HepG2 (cell line): Measurements from ENCODE around the gene CMTM4. TPM values are rescaled to one million over a fixed set of nuclear protein-coding genes. Genes with fewer than 3 reads are reported as not detected.

Experiments used
- AHR ChIP-seq: IDR thresholded peaks from 2 replicates; pipeline ENCODE4 v1.6.1; 2018; ENCODE audit warnings: missing genetic modification reagents, missing compliant biosample characterization
- ATF1 ChIP-seq: IDR thresholded peaks from 2 replicates; pipeline ENCODE4 v1.6.1; 2016; ENCODE audit warnings: mild to moderate bottlenecking, control low read depth
- SKI ChIP-seq: fragments of 450-650 bp; IDR thresholded peaks from one replicate; pipeline ENCODE4 v1.6.1; 2018; ENCODE audit warnings: mild to moderate bottlenecking; ENCODE audit not compliant: partially characterized antibody
- SNAPC4 ChIP-seq: sonication (generic); formaldehyde crosslinking; IDR thresholded peaks from 2 replicates; pipeline ENCODE4 v1.4.0; 2020; ENCODE audit warnings: mild to moderate bottlenecking, missing genetic modification reagents
- TOE1 ChIP-seq: sonication (generic); formaldehyde crosslinking; IDR thresholded peaks from 2 replicates; pipeline ENCODE4 v1.4.0; 2020; ENCODE audit warnings: mild to moderate bottlenecking, missing genetic modification reagents
- ZFP36L1 ChIP-seq: sonication (generic); formaldehyde crosslinking; IDR thresholded peaks from 2 replicates; pipeline ENCODE4 v1.8.0; 2022; ENCODE audit warnings: mild to moderate bottlenecking, missing genetic modification reagents, moderate library complexity
- ZNF142 ChIP-seq: sonication (generic); formaldehyde crosslinking; IDR thresholded peaks from 2 replicates; pipeline ENCODE4 v1.4.0; 2020; ENCODE audit warnings: missing genetic modification reagents
- ZNF235 ChIP-seq: sonication (generic); formaldehyde crosslinking; IDR thresholded peaks from 2 replicates; pipeline ENCODE4 v1.8.1; 2023; ENCODE audit warnings: mild to moderate bottlenecking, missing genetic modification reagents, borderline replicate concordance
- ZNF547 ChIP-seq: sonication (generic); formaldehyde crosslinking; IDR thresholded peaks from 2 replicates; pipeline ENCODE4 v1.5.1; 2020; ENCODE audit warnings: mild to moderate bottlenecking, missing genetic modification reagents
- ZNF550 ChIP-seq: sonication (generic); formaldehyde crosslinking; IDR thresholded peaks from 2 replicates; pipeline ENCODE4 v1.4.0; 2020; ENCODE audit warnings: mild to moderate bottlenecking, missing genetic modification reagents, borderline replicate concordance
- ZNF556 ChIP-seq: sonication (generic); formaldehyde crosslinking; IDR thresholded peaks from 2 replicates; pipeline ENCODE4 v1.4.0; 2020; ENCODE audit warnings: mild to moderate bottlenecking, missing genetic modification reagents, borderline replicate concordance
- ZNF569 ChIP-seq: sonication (generic); formaldehyde crosslinking; IDR thresholded peaks from 2 replicates; pipeline ENCODE4 v1.5.0; 2020; ENCODE audit warnings: mild to moderate bottlenecking, missing genetic modification reagents, moderate library complexity, borderline replicate concordance
- polyA plus RNA-seq, 8 experiments: library from polyadenylated mRNA; depleted of rRNA in 3 of 8; stranded (reverse) in 7 of 8; unstranded in 1 of 8; fragments of >200 nt; fragmentation: Illumina TruSeq in 4 of 8; extraction: Trizol in 4 of 8; gene quantifications; 2 replicates each; pipeline versions ENCODE4 v1.2.1 to v1.2.3, GENCODE V29; 2011 to 2016; ENCODE audit warnings: low read depth in 4 of 8, missing spikeins in 1 of 8, mixed read lengths in 1 of 8; ENCODE audit not compliant: insufficient read depth in 1 of 8
- total RNA-seq, 5 experiments: library from RNA; depleted of rRNA; stranded (reverse); fragments of >200 nt; fragmentation: Illumina TruSeq; extraction: Trizol; gene quantifications; 2 replicates each; pipeline ENCODE4 v1.2.3, GENCODE V29; 2016; ENCODE audit warnings: low read depth in 1 of 5
- TF ChIP-seq, protein P1 (sequence below): IDR thresholded peaks from 2 replicates; pipeline ENCODE4 v1.6.1; 2016; ENCODE audit warnings: low read depth, control low read depth
- TF ChIP-seq, protein P2 (sequence below): sonication (generic); formaldehyde crosslinking; IDR thresholded peaks from 2 replicates; pipeline ENCODE4 v1.4.0; 2020; ENCODE audit warnings: mild to moderate bottlenecking, missing genetic modification reagents, borderline replicate concordance

CMTM4 gene
- total and polyA plus RNA-seq, 2 of the 13 experiments (the other 11 are each of a cell fraction or from before 2014, with no cell fraction given), result 32.0 to 36.3 TPM

- TF ChIP-seq TOE1 (CRISPR knock-in tag), result no peak
- peak; percentile 63 for TF ChIP-seq SKI
- TF ChIP-seq ATF1 (CRISPR knock-in tag), result no peak
- TF ChIP-seq ZNF550 (CRISPR knock-in tag), result peak; percentile 78; the same call in 1 of the 2 replicates
- TF ChIP-seq, protein P1, sequence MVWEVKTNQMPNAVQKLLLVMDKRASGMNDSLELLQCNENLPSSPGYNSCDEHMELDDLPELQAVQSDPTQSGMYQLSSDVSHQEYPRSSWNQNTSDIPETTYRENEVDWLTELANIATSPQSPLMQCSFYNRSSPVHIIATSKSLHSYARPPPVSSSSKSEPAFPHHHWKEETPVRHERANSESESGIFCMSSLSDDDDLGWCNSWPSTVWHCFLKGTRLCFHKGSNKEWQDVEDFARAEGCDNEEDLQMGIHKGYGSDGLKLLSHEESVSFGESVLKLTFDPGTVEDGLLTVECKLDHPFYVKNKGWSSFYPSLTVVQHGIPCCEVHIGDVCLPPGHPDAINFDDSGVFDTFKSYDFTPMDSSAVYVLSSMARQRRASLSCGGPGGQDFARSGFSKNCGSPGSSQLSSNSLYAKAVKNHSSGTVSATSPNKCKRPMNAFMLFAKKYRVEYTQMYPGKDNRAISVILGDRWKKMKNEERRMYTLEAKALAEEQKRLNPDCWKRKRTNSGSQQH (CRISPR knock-in tag), result peak; percentile 22; the same call in 1 of the 2 replicates
- no peak for TF ChIP-seq ZNF235 (CRISPR knock-in tag)
- TF ChIP-seq, protein P2, sequence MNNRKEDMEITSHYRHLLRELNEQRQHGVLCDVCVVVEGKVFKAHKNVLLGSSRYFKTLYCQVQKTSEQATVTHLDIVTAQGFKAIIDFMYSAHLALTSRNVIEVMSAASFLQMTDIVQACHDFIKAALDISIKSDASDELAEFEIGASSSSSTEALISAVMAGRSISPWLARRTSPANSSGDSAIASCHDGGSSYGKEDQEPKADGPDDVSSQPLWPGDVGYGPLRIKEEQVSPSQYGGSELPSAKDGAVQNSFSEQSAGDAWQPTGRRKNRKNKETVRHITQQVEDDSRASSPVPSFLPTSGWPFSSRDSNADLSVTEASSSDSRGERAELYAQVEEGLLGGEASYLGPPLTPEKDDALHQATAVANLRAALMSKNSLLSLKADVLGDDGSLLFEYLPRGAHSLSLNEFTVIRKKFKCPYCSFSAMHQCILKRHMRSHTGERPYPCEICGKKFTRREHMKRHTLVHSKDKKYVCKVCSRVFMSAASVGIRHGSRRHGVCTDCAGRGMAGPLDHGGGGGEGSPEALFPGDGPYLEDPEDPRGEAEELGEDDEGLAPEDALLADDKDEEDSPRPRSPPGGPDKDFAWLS (CRISPR knock-in tag), result no peak
- TF ChIP-seq ZNF569 (CRISPR knock-in tag), result no peak
- 0 out of 2 replicates have a peak, but pooled peaks have one; percentile 33 for TF ChIP-seq SNAPC4
- TF ChIP-seq ZNF142 (CRISPR knock-in tag), result no peak
- TF ChIP-seq ZFP36L1 (CRISPR knock-in tag), result no peak
- TF ChIP-seq ZNF547, result peak; percentile 75; the same call in 1 of the 2 replicates
- peak; percentile 45; the same call in 1 of the 2 replicates for TF ChIP-seq AHR
- TF ChIP-seq ZNF556 (CRISPR knock-in tag), result peak; percentile 92; the same call in 1 of the 2 replicates
Measured at GRCh38 chr16:66603537-66604375, 92.8 kb downstream of the CMTM4 start (continued).
